GM21737 (cell line): ENCODE results near the gene GNG2.
A peak's percentile ranks its signal among the peaks of the same experiment; 100 is the strongest.

Experiments used
- ATAC-seq: cut with Tn5 transposase; IDR thresholded peaks from one replicate; pipeline ENCODE4 v1.9.1; 2021; ENCODE audit warnings: mild to moderate bottlenecking, moderate library complexity; ENCODE audit not compliant: unreplicated experiment

The GNG2 gene

DNA sequence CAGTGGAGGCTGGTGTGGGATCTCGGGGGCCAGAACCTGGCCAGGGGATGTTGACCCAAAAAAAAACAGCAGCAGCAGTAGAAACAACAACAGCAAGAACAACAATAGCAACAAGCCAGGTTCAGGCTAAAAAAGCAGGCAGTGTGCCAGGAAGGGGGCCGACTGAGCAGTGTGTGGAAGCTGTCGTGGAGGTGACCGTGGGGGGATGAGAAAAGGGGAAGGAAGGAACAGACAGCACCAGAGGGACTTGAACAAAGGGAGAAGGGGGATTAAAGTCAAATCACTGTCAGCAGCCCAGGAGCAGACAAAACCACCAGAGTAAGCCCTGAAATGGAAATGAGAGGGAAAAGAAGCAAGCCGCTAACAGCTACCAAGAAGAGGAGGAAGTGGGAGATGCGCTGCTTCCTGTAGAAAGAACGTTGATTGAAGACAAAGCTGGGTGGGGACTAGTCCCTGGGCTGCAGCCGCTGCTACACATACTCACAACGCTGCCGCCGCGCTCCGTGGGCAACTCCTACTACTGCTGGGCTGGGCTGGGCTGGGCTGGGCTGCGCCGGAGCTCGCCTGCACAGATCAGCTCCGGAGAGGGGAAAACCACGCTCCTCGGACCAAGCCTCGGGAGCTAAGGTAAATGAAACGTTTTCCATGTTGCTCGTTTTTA lies at the start of gene GNG2:
GNG2 (plus strand) TSS at position 449 of the 661 bp plus-strand sequence. CDS start 90,067 bp downstream, outside the sequence.
- peak; percentile 81 for ATAC-seq

DNA sequence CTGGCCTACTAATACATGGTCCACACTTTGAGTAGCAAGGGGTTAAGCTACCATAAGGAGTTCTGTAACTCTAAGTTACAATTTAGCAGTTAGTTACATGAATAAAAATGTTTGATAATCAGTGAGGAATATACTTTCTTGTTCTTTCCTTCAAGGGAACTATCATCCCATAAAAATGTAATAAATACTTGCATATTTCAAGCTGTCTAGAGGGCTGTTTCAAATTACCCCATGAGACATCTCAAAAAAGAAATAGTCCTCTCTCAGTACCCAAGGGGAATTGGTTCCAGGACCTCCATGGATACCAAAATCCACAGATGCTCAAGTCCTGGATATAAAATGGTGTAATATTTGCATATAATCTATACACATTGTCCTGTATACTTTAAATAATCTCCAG lies 48.7 kb upstream of the GNG2 start:
- no peak for ATAC-seq

DNA sequence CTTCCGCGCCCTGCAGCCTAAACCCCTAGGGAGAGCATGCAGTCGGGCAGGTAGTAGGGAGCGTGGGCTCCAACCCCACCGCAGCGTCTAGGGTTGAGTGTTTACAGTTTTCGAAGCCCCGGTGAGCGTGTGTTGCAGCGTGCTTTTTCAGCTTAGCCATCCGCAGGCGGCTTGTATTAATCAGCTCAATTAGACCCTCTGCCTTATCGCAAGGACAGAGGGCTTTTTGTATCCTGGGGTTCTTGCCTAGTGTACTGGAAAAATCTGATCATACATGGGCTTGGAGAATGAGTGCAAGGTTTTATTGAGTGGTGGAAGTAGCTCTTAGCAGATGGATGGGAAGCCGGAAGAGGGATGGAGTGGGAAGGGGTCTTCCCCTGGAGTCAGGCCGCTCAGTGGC lies 44.4 kb upstream of the GNG2 start:
- no peak for ATAC-seq

DNA sequence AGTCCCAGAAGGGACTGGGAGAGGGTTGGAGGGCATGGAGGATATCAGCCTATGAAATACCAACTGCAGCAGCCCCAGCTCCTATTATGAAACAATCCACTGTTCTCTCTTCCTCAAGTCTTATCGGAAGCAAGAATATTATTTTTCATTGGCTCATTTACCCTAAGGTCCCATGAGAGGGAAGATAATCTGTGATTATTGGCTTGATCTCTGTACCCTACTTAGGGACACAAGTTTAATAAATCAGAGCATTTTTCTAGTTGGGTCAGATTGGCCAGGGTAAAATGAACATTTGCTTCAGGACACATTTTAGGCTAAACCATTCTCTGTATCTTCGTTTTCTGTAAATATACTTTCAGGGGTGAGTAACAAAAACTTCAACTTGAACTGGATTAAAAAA lies 43.1 kb upstream of the GNG2 start:
- no peak for ATAC-seq

DNA sequence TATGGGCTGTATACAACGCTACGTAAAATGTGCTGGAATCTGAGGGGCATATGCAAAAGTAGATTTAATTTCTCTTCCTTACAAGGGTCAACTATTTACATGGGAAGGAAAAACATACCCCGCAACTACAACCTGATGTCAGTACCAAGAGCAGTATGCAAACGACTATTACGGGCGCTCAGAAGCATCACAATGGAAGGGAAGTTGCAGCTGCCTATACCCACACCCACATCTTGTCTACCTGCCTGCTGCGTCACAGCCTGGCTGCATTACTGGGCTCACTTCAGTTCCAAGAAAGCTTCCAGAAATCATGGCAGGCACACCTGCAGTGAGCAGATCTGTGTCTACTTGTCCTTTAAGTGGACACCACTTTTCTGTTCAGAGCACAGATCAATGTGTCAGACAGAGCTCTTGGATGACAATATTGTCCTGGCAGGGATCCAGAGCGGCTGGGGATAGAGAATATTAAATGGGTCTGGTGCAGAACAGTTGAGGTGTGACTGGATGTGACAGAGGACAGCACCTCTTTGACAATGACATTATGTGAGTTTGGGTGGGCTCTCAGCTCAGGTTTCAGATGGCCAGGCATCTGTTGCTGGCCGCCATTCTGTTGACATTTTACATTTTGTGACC lies 41.5 kb upstream of the GNG2 start:
- no peak for ATAC-seq

DNA sequence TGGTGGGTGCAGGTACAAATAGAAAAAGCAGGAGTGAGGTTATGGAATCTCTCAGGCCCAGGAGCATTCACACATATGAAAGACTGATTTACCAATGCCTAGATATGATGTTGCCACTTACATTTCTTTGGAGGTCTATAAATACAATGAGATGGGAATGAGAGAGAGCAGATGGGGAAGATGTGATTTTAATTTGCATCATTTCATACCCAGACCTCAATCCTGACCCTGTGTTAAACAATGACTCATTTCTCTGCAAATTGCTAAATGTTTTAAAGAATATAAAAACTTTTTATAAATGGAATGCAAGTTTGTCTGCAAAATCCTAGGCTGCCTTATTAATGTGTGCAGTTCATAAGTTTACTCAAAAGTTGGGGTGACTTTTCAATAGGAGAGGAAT lies 38.6 kb upstream of the GNG2 start:
- ATAC-seq: no peak

DNA sequence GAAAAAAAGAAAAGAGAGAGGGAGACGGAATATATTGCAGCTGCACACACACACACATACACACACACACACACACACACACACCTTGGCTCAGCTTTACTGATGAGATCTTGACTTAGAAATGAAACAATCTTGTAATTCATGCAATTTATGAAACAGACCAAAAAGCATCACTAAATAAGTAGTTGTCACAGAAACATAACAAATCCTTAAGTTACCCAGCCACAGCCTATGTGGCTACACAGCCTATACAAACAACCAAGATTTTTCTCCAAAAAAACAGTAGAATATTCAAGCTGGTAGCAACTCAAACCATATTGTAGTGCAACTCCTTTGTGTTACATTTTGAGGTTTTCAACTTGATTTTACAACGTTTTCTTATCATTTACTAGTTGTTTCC lies 37.9 kb upstream of the GNG2 start:
- no peak for ATAC-seq

DNA sequence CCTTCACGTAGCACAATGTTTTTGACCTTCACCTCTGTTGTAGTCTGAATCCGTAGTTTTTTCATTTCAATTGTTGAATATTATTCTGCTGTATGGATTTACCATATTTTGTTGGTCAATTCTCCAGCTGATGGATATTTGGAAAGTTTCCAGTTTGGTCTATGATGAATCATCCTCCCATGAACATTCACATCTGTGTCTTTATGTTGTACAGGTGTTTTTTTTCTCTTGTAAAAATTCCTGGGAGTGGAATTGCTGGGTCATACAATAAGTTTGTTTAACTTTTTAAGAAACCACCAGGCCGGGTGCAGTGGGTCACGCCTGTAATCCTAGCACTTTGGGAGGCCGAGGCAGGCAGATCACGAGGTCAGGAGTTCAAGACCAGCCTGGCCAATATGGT lies 36.7 kb upstream of the GNG2 start:
- ATAC-seq: no peak

DNA sequence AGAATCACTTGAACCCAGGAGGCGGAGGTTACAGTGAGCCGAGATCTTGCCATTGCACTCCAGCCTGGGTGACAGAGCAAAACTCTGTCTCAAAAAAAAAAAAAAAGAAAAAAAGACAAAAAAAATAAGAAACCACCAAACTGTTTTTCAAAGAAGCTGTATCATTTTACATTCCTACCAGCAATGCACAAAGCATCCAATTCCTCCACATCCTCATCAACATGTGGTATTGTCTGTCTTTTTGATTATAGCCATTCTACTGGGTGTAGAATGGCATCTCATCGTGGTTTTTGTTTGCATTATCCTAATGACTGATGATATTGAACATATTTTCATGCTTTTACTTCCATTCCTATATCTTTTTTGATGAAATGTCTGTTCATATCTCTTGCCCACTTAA lies 36.2 kb upstream of the GNG2 start:
- no peak for ATAC-seq

DNA sequence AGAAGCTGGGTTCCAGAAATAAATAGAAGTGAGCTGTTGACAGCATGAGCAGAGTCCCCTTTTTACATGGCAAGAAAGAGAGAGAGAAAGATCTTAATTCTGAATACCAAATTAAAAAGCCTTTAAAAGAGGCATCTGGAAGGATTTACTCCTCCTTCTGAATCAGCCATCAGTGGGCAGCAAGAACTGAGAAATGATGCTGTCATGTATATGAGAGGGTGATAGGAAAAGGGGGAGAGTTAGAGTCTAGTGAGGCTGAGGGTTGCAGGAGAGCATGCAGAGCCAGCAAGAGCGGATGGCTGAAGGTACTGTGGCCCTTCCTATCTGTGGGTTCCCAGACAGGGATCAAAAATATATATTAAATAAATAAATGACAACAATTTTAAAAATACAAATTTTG lies 34.5 kb upstream of the GNG2 start:
- ATAC-seq: no peak

DNA sequence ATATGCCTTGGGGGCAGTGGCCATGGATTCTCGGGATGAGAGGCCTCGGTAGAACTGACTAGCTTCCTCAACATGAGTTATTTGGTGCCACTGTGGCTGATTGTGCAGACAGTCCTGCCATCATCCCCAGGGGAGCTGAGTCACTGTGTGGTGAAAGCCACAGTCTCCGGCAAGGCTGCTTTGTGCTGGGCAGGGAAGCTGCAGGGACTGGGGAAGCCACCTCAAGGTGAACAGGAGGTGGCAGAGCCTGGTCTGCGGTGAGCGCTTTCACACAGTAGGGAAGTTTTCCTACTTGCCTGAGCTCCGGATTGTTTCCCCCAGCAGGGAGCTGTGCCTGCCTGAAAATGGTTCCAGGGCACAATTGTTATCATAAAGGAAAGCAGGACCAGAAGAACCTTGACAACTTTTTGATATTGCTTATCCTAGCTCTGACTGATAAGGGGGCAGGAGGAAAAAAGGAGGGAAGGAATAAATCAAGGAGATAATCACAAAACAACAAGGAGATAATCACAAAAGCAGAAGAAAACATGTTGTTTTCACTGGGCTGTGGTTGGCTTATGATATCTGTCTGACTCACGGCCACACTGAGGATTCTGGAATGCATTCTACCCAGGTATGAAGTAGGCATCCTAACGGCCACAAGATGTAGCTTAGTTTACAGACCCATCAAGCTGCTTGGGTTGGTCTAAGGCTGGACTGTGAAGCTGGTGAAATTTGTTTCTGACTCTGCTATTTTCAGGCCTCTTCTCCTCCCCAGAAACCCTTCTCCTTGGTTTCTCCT lies 32.2 kb upstream of the GNG2 start:
- ATAC-seq: peak; percentile 90

DNA sequence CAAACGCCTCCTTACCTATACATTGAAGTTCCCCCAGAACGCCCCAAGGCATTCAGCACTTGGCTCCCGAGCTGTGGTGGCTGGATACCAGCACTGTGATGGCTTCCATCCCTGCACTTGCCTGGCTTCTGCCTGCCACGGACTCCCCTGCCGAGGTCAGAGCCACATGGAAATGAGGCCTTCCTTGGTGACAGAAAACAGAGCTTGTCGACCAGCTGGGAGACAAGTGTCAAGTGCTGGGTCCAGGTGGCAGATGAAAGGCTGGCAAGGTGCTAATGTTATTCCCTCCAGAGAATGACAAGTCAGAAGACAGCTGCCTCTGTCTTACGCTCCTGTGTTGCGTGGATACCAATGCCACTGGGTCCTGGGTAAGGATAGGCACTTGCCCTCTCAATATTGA lies 26.2 kb upstream of the GNG2 start:
- ATAC-seq: no peak

DNA sequence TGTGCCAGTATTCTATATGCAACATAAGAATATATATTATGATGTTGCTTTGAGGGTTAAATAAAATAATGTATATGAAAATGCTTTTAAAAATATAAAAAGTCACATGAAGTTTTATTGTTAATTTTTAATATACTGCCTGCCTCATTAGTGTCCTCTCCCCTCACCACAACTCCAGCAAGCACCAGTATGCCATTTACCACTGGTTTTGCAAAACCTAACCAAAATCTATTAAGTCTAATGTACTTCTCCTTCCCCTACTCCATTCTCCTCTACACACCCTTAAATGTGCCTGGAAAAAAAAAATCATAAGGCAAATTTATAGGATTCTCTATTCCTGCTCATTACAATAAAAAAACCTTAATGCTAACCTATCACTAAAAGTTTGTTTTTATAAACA lies 24.0 kb upstream of the GNG2 start:
- no peak for ATAC-seq

DNA sequence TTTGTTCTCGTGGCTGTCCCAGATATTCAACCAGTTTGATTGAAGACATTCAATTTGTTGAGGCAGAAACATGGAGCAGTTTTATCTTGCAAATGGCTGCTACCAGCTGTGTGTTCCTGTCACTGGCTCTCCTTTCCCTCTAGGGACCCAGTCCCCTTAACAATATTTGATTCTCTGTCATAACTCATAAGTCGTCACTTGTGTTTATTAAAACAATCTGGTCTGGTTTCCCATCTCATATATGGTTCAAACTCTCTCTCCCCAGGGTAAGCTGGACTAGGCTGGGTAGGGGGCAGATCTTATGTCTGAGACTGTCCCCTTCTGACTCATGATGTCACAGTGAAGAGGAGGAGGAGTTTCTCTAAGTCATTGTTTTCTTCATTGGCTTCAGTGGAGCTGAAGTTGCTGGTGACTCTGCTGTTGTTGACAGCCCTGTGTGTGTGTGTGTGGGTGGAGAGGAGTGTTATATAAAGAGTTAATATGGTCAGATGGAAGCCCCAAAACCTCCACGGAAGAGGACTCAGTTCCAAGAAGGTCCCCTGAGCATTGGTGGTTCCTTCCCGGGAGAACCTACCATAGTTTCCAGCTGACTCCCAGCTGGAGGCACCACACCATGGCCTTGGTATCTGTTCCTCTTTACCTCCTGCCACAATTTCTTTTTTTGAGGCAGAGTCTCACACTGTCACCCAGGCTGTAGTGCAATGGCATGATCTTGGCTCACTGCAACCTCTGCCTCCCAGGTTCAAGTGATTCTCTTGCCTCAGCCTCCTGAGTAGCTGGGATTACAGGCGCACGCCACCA lies 16.1 kb upstream of the GNG2 start:
- ATAC-seq: no peak

DNA sequence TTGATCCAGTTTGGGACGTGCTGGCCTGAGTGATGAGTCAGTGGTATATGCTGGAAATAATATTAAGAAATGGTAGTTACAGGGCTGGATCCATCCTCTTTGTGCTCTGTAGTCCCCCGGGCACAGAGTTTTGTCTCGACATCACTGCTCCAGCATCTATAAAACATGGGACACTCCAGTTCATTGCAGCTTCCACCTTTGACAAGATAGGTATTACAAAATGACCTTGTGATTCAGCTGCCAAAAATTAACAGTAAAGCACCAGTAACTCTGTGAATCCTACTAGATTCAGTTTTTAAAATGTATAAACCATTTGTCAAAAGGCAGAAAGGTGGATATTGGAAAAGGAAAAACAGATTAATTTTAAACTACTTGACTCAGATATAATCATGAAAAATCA lies 14.6 kb upstream of the GNG2 start:
- ATAC-seq: no peak

DNA sequence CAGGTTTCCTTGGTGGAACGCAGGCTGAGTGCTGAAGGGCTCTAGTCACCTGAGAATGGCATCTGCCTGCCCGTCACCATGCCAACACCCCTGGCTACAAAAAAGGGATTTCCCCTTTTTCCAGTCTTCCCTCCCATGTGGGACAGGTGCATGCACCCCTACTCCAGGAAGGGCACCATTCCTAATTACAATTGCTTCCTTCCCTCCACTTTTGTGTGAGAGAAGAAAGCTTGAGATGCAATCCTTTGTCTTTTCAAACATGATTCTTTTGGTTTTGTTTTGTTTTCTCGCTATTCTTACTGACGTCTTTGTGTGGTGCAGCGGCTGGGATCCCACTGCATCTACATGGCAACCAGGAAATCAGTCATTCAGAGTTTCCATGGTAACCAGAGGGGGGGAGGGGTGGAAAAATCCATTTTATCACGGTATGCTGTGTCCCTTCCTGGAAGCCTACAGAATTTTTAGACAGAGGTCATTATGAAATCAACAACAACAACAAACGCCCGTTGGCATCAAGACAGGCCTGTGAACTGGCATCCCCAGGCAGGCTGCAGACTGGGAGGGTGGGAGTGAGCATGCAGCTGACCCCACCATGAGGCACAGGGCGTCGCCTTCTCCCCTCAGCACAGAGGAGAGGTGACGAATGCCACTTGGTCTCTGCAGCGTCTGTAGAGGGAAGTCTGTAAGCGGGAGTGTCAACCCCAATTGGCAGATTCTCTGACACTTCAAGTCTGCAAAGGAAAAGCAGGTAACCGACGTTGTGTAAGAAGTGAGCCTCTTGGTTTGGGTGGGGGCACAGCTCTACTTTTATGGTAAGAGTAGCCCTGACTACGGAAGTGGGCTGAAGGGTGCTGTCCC lies 13.6 kb upstream of the GNG2 start:
- ATAC-seq: peak; percentile 78

DNA sequence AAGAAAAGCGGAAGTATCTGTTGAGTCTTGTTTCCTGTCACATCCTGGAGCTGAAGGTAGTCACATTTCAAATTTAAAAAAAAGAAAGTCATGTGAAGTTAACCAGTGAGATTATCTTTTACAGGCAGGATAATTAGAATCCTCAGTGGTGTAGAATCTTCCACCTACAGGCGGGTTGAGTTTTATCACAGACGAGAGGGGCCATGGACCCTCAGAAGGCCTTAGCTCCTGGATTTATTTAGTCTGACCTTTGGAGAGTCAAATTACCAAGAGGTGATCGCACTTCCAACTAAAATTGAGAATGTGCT lies 13.0 kb upstream of the GNG2 start:
- ATAC-seq: no peak

DNA sequence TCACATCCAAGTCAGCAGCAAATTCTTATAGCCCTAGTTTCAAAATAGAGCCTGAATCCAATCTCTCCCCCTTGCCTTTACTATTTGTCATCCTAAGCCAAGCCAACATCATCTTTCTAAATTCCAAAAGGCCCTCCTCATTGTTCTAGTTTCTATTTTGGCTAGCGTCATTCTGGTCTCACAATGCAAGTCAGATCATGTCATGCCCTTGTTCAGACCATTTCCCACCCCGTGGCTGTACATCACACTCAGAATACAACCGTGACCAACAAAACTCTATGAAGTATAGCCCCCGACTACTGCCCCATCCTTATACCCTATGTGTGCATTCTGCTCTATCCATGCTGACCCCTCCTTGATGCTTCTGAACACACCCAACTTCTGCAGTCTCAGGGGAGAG lies 12.3 kb upstream of the GNG2 start:
- no peak for ATAC-seq

DNA sequence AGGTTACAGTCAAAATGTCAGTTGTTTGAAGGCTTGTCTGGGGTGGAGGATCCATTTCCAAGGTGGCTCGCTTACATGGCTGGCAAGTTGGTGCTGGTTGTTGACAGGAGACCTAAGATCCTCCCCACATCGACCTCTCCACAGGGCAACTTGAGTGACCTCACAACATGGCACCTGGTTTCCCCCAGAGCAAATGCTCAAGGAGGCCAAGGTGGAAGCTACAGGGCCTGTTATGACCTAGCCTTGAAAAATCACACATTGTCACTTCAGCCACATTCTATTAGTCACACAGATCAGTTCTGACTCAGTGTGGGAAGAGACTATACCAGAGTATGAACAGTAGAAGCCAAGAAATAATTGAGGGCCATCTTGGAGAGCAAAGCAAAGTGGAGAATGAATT lies 11.3 kb upstream of the GNG2 start:
- no peak for ATAC-seq

DNA sequence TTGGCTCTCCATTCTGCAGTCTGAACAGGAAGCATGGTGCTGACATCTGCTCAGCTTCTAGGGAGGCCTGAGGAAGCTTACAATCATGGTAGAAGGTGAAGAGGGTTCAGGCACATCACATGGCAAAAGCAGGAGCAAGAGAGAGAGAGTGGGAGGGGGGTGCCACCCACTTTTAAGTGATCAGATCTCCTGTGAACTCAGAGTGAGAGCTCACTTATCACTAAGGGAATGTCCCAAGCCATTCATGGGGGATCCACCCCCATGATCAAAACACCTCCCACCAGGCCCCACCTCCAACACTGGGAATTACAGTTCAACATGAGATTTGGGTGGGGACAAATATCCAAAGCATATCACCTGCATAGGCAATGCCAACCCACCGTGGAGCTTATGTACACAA lies 9.8 kb upstream of the GNG2 start:
- no peak for ATAC-seq

DNA sequence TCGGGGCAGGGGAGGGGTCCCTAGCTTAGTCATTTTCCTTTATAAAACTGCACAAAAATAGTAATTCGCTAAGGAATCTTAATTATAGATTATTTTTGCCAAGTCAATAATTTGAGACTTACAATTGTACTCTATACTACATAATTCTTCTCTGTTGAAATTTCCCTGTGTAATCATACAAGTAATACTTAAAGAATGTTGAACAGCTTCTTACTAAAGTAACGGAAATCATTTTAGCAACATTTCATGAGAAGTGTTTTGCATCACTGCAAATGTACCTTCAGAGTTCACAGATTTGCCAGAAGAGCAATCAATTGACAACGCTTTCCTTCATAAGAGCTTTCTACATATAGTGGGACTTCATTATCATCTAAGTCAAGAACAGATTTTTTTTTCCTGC lies 7.9 kb upstream of the GNG2 start:
- no peak for ATAC-seq
